ENCODE measurements around the gene SPN. TPM values are rescaled to one million over a fixed set of nuclear protein-coding genes. Genes with fewer than 3 reads are reported as not detected.
A peak's percentile ranks its signal among the peaks of the same experiment; 100 is the strongest.
"Not testable (repeated sequence)": the region's sequence is repeated elsewhere in the genome, so short reads cannot be mapped to it uniquely, and the experiment has no call there.

Gene SPN
- total RNA-seq, 1 donor from 2014 or later, result 1.5 TPM

DNA sequence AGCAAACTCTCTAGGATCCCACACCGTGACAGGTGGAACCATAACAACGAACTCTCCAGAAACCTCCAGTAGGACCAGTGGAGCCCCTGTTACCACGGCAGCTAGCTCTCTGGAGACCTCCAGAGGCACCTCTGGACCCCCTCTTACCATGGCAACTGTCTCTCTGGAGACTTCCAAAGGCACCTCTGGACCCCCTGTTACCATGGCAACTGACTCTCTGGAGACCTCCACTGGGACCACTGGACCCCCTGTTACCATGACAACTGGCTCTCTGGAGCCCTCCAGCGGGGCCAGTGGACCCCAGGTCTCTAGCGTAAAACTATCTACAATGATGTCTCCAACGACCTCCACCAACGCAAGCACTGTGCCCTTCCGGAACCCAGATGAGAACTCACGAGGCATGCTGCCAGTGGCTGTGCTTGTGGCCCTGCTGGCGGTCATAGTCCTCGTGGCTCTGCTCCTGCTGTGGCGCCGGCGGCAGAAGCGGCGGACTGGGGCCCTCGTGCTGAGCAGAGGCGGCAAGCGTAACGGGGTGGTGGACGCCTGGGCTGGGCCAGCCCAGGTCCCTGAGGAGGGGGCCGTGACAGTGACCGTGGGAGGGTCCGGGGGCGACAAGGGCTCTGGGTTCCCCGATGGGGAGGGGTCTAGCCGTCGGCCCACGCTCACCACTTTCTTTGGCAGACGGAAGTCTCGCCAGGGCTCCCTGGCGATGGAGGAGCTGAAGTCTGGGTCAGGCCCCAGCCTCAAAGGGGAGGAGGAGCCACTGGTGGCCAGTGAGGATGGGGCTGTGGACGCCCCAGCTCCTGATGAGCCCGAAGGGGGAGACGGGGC, 1.3 kb downstream of the SPN start:
- Mint-ChIP-seq H3K27ac (ENCODE audit: unreplicated experiment) (no peak overlapping the region), H3K27me3 (ENCODE audit: unreplicated experiment) (peaks cover 5% of the 10 kb centered on the region), H3K4me1 (ENCODE audit: unreplicated experiment) (peaks cover 18% of the 10 kb centered on the region), H3K9me3 (ENCODE audit: unreplicated experiment) (no peaks in the 10 kb centered on the region), H3K36me3 (ENCODE audit: low read depth, unreplicated experiment) (no peaks in the 10 kb centered on the region), H3K4me3 (ENCODE audit: unreplicated experiment) (no peak overlapping the region)
- TF ChIP-seq, protein P1, sequence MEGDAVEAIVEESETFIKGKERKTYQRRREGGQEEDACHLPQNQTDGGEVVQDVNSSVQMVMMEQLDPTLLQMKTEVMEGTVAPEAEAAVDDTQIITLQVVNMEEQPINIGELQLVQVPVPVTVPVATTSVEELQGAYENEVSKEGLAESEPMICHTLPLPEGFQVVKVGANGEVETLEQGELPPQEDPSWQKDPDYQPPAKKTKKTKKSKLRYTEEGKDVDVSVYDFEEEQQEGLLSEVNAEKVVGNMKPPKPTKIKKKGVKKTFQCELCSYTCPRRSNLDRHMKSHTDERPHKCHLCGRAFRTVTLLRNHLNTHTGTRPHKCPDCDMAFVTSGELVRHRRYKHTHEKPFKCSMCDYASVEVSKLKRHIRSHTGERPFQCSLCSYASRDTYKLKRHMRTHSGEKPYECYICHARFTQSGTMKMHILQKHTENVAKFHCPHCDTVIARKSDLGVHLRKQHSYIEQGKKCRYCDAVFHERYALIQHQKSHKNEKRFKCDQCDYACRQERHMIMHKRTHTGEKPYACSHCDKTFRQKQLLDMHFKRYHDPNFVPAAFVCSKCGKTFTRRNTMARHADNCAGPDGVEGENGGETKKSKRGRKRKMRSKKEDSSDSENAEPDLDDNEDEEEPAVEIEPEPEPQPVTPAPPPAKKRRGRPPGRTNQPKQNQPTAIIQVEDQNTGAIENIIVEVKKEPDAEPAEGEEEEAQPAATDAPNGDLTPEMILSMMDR (IDR thresholded peaks at IDR 0.05; ENCODE audit: unreplicated experiment), result no peak
- DNase-seq (ENCODE audit: low spot score), result no peak

DNA sequence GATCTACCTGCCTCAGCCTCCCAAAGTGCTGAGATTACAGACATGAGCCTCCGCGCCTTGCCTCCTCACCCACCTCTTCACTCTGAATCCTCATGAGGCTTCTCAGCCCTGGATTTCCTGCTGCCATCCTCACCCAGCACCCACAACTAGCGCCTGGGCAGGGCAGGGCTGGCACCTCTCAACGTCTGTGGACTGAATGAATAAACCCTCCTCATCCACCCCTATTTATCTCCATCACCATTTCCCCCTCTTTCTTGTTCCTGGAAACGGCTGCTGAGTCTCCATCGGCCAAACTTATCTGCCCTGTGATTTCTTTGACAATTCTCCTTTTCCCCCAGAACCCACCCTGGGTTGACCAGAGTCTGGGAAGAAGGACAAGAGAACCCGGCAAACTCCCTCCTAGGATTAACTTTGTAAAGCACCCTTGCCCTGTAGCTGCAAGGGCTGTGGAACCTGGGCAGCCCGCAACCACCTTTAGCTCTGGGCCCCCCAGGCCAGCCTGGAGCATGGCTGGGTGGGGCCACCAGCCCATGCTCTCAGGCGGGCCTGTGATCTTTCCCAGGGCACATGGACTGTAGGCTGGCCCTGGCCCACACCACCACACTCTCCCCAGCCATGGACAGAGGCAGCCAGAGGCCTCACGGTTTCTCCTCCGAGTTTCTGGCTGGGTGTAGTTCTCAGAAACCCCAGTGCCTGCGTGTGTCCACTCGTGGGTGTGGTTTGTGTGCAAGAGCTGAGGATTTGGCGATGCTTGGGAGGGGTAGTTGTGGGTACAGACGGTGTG, 2.4 kb downstream of the SPN start:
- TF ChIP-seq, protein P1 (IDR thresholded peaks at IDR 0.05; ENCODE audit: unreplicated experiment), result no peak
- Mint-ChIP-seq H3K9me3 (ENCODE audit: unreplicated experiment) (no peaks in the 10 kb centered on the region), H3K36me3 (ENCODE audit: low read depth, unreplicated experiment) (no peaks in the 10 kb centered on the region), H3K27me3 (ENCODE audit: unreplicated experiment) (peaks cover 5% of the 10 kb centered on the region), H3K27ac (ENCODE audit: unreplicated experiment) (no peak overlapping the region), H3K4me1 (ENCODE audit: unreplicated experiment) (peaks cover 18% of the 10 kb centered on the region), H3K4me3 (ENCODE audit: unreplicated experiment) (peak overlapping the region; percentile 70)
- no peak for DNase-seq (ENCODE audit: low spot score)

DNA sequence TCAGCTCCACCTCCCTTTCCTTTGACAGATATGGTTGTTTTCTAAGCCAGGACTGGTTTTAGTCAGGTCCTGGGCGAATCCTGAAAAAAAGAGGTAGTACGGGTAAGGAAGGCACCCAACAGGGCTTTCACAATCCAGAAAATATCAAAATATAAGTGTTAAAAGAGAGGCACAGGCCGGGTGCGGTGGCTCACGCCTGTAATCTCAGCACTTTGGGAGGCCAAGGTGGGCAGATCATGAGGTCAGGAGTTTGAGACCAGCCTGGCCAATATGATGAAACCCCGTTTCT, 4.2 kb downstream of the SPN start:
- H3K4me3 Mint-ChIP-seq (ENCODE audit: unreplicated experiment); H3K36me3 Mint-ChIP-seq (ENCODE audit: low read depth, unreplicated experiment): not testable (repeated sequence)

DNA sequence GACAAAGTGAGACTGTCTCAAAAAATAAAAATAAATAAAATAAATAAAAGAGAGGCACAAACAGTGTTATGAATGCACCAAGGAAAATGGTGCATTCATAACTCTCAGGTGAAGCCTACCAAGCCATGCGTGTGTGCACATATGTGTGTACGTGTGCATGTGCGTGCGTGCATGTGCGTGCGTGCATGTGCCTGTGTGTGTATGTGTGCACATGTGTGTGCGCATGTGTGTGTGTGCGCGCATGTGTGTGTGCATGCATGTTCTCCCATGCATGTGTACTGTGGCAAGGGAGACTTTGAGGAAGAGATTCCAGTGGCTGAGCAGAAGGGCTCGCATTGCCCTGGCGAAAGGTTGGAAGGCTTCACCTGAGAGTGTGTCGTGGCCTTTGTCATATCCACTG, 4.7 kb downstream of the SPN start:
- peaks cover 5% of the 10 kb centered on the region for H3K27me3 Mint-ChIP-seq (ENCODE audit: unreplicated experiment)
- no peaks in the 10 kb centered on the region for H3K9me3 Mint-ChIP-seq (ENCODE audit: unreplicated experiment)
- H3K4me1 Mint-ChIP-seq (ENCODE audit: unreplicated experiment), result peaks cover 18% of the 10 kb centered on the region
- TF ChIP-seq, protein P1 (IDR thresholded peaks at IDR 0.05; ENCODE audit: unreplicated experiment), result no peak
- no peaks in the 10 kb centered on the region for H3K36me3 Mint-ChIP-seq (ENCODE audit: low read depth, unreplicated experiment)
- H3K4me3 Mint-ChIP-seq (ENCODE audit: unreplicated experiment), result no peak overlapping the region
- H3K27ac Mint-ChIP-seq (ENCODE audit: unreplicated experiment), result no peak overlapping the region
- DNase-seq (ENCODE audit: low spot score), result no peak

More for the DNA sequence above, 4.2 kb downstream of the SPN start:
- not testable (repeated sequence) for H3K9me3 Mint-ChIP-seq (ENCODE audit: unreplicated experiment); H3K27me3 Mint-ChIP-seq (ENCODE audit: unreplicated experiment); DNase-seq (ENCODE audit: low spot score)
- Mint-ChIP-seq H3K27ac (ENCODE audit: unreplicated experiment) (peak overlapping the region; percentile 80), H3K4me1 (ENCODE audit: unreplicated experiment) (peaks cover 18% of the 10 kb centered on the region)

DNA sequence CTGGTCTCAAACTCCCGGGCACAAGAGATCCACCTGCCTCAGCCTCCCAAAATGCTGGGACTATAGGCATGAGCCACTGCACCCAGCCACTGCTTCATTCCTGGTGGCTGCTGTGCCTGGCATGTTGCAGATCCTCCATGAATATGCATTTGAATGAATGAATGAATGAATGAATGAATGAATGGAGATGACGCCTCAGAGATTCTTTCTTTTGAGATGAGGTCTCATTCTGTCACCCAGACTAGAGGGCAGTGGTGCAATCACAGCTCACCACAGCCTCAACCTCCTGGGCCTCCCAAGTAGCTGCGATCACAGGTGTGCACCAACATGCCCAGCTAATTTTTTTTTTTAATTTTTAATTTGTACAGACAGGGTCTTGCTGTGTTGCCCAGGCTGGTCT, 5.2 kb downstream of the SPN start:
- TF ChIP-seq, protein P1 (IDR thresholded peaks at IDR 0.05; ENCODE audit: unreplicated experiment), result no peak
- Mint-ChIP-seq H3K27me3 (ENCODE audit: unreplicated experiment) (peaks cover 5% of the 10 kb centered on the region), H3K4me3 (ENCODE audit: unreplicated experiment) (no peak overlapping the region), H3K4me1 (ENCODE audit: unreplicated experiment) (peaks cover 18% of the 10 kb centered on the region), H3K27ac (ENCODE audit: unreplicated experiment) (no peak overlapping the region), H3K36me3 (ENCODE audit: low read depth, unreplicated experiment) (no peaks in the 10 kb centered on the region), H3K9me3 (ENCODE audit: unreplicated experiment) (no peaks in the 10 kb centered on the region)
- no peak for DNase-seq (ENCODE audit: low spot score)

Data from endothelial cell (in vitro differentiated cells).